Natural killer cell treated with Interleukin-12 subunit alpha and Interleukin-12 subunit beta and Interleukin-15 and Interleukin-18, amount 100 ng/mL, for 72 hours (primary cell): Measurements from ENCODE around the gene GUCA2A. TPM values are rescaled to one million over a fixed set of nuclear protein-coding genes. Genes with fewer than 3 reads are reported as not detected.
A peak's percentile ranks its signal among the peaks of the same experiment; 100 is the strongest.

Experiments used
- ATAC-seq, 2 donors: fragments of 150-1000 bp; cut with Tn5 transposase in 1 of 2; sonication (Bioruptor Pico), chemical (Tn5 transposase) in 1 of 2; 2 replicates each; pipeline ENCODE4 v1.10.0; 2021
- DNase-seq: peaks from one replicate; pipeline ENCODE4 v3.0.0; 2022; ENCODE audit warnings: low spot score
- H3K27ac Mint-ChIP-seq, 2 donors: 1 replicate in 1 of 2; 2 replicates in 1 of 2; pipeline ENCODE4 v1.8.0; 2022; ENCODE audit warnings: mixed read lengths in 2 of 2, mild to moderate bottlenecking in 1 of 2, moderate library complexity in 1 of 2
- H3K27me3 Mint-ChIP-seq, 2 donors: 1 replicate in 1 of 2; 2 replicates in 1 of 2; pipeline ENCODE4 v1.8.0; 2022; ENCODE audit warnings: mixed read lengths in 2 of 2
- H3K36me3 Mint-ChIP-seq: one replicate; pipeline ENCODE4 v1.8.0; 2022; ENCODE audit warnings: mixed read lengths
- H3K4me1 Mint-ChIP-seq, 2 donors: 1 replicate in 1 of 2; 2 replicates in 1 of 2; pipeline ENCODE4 v1.8.0; 2022; ENCODE audit warnings: low read depth in 2 of 2, mixed read lengths in 2 of 2, mild to moderate bottlenecking in 1 of 2
- H3K4me3 Mint-ChIP-seq: one replicate; pipeline ENCODE4 v1.8.0; 2022; ENCODE audit warnings: mixed read lengths
- H3K9me3 Mint-ChIP-seq: 2 replicates; pipeline ENCODE4 v1.8.0; 2022; ENCODE audit warnings: mixed read lengths
- total RNA-seq, 2 donors: library from RNA; stranded (reverse); gene quantifications; one replicate each; pipeline ENCODE4 v1.2.3, GENCODE V29; 2022

The GUCA2A gene
- total RNA-seq, 2 donors from 2014 or later = not detected

- Mint-ChIP-seq H3K27ac (no peak overlapping the region), H3K36me3 (peaks cover 21% of the 10 kb centered on the region), H3K4me3 (no peak overlapping the region), H3K4me1 (peaks cover 4 to 6% of the 10 kb centered on the region in 2 donors), H3K27me3 (no peaks in the 10 kb centered on the region), H3K9me3 (no peaks in the 10 kb centered on the region)
- ATAC-seq (no peak), DNase-seq (no peak)
Observed at GRCh38 chr1:42184616-42185015, 20.1 kb upstream of the GUCA2A start.

- DNase-seq (no peak), ATAC-seq (no peak)
- Mint-ChIP-seq H3K4me3 (no peak overlapping the region), H3K27me3 (no peaks in the 10 kb centered on the region), H3K36me3 (peaks cover 21% of the 10 kb centered on the region), H3K9me3 (no peaks in the 10 kb centered on the region), H3K4me1 (peaks cover 4 to 6% of the 10 kb centered on the region in 2 donors), H3K27ac (no peak overlapping the region)
Observed at GRCh38 chr1:42183957-42184268, 19.4 kb upstream of the GUCA2A start.

GRCh38 chr1:42183210-42183956 is 18.8 kb upstream of the GUCA2A start:
- H3K9me3 Mint-ChIP-seq = no peaks in the 10 kb centered on the region
- DNase-seq (no peak), ATAC-seq (no peak)
- H3K36me3 Mint-ChIP-seq = peaks cover 21% of the 10 kb centered on the region
- no peak overlapping the region for H3K27ac Mint-ChIP-seq
- no peak overlapping the region for H3K4me3 Mint-ChIP-seq
- peaks cover 4 to 6% of the 10 kb centered on the region in 2 donors for H3K4me1 Mint-ChIP-seq
- H3K27me3 Mint-ChIP-seq = no peaks in the 10 kb centered on the region

GRCh38 chr1:42181687-42182086 is 17.1 kb upstream of the GUCA2A start:
- ATAC-seq = no peak
- H3K27ac Mint-ChIP-seq = no peak overlapping the region
- H3K27me3 Mint-ChIP-seq = no peaks in the 10 kb centered on the region

GRCh38 chr1:42179900-42180329 is 15.4 kb upstream of the GUCA2A start:
- H3K27me3 Mint-ChIP-seq = no peaks in the 10 kb centered on the region
- no peaks in the 10 kb centered on the region for H3K36me3 Mint-ChIP-seq
- H3K9me3 Mint-ChIP-seq = no peaks in the 10 kb centered on the region
- ATAC-seq = no peak
- H3K4me1 Mint-ChIP-seq = peaks cover 0 to 9% of the 10 kb centered on the region in 2 donors
- peak overlapping the region in 1 of 2 donors; percentile 49 for H3K27ac Mint-ChIP-seq
- no peak for DNase-seq
- H3K4me3 Mint-ChIP-seq = no peak overlapping the region

More at GRCh38 chr1:42181687-42182086, 17.1 kb upstream of the GUCA2A start:
- no peak overlapping the region for H3K4me3 Mint-ChIP-seq
- peaks cover 11% of the 10 kb centered on the region for H3K36me3 Mint-ChIP-seq
- no peaks in the 10 kb centered on the region for H3K9me3 Mint-ChIP-seq
- no peak for DNase-seq
- peaks cover 6 to 9% of the 10 kb centered on the region in 2 donors for H3K4me1 Mint-ChIP-seq

GRCh38 chr1:42179275-42179674 is 14.7 kb upstream of the GUCA2A start:
- H3K27me3 Mint-ChIP-seq = no peaks in the 10 kb centered on the region
- H3K27ac Mint-ChIP-seq = no peak overlapping the region
- DNase-seq (no peak), ATAC-seq (no peak)
- H3K4me3 Mint-ChIP-seq = no peak overlapping the region
- no peaks in the 10 kb centered on the region for H3K36me3 Mint-ChIP-seq
- H3K9me3 Mint-ChIP-seq = no peaks in the 10 kb centered on the region
- peaks cover 0 to 7% of the 10 kb centered on the region in 2 donors for H3K4me1 Mint-ChIP-seq

- H3K4me1 Mint-ChIP-seq = peaks cover 0 to 10% of the 10 kb centered on the region in 2 donors
- H3K4me3 Mint-ChIP-seq = no peak overlapping the region
- no peak overlapping the region for H3K27ac Mint-ChIP-seq
- no peaks in the 10 kb centered on the region for H3K27me3 Mint-ChIP-seq
- DNase-seq = no peak
- H3K9me3 Mint-ChIP-seq = no peaks in the 10 kb centered on the region
- no peaks in the 10 kb centered on the region for H3K36me3 Mint-ChIP-seq
- ATAC-seq = no peak
Observed at GRCh38 chr1:42178249-42178648, 13.7 kb upstream of the GUCA2A start.

- H3K4me1 Mint-ChIP-seq = peaks cover 0 to 10% of the 10 kb centered on the region in 2 donors
- no peak overlapping the region for H3K4me3 Mint-ChIP-seq
- DNase-seq (no peak), ATAC-seq (no peak)
- no peak overlapping the region for H3K27ac Mint-ChIP-seq
- H3K27me3 Mint-ChIP-seq = no peaks in the 10 kb centered on the region
- H3K36me3 Mint-ChIP-seq = no peaks in the 10 kb centered on the region
- H3K9me3 Mint-ChIP-seq = no peaks in the 10 kb centered on the region
Observed at GRCh38 chr1:42177541-42177981, 13.0 kb upstream of the GUCA2A start.

- no peaks in the 10 kb centered on the region for H3K27me3 Mint-ChIP-seq
- H3K4me1 Mint-ChIP-seq = peaks cover 0 to 13% of the 10 kb centered on the region in 2 donors
- no peaks in the 10 kb centered on the region for H3K36me3 Mint-ChIP-seq
- no peak for ATAC-seq
- H3K27ac Mint-ChIP-seq = no peak overlapping the region
- H3K9me3 Mint-ChIP-seq = no peaks in the 10 kb centered on the region
- H3K4me3 Mint-ChIP-seq = no peak overlapping the region
- DNase-seq = no peak
Observed at GRCh38 chr1:42176902-42177519, 12.5 kb upstream of the GUCA2A start.

GRCh38 chr1:42175314-42176054 is 10.9 kb upstream of the GUCA2A start:
- no peak for DNase-seq
- peaks cover 0 to 19% of the 10 kb centered on the region in 2 donors for H3K4me1 Mint-ChIP-seq

GRCh38 chr1:42173961-42174735 is 9.6 kb upstream of the GUCA2A start:
- Mint-ChIP-seq H3K4me1 (peaks cover 0 to 19% of the 10 kb centered on the region in 2 donors), H3K27me3 (no peaks in the 10 kb centered on the region), H3K27ac (no peak overlapping the region), H3K9me3 (no peaks in the 10 kb centered on the region), H3K4me3 (no peak overlapping the region), H3K36me3 (no peaks in the 10 kb centered on the region)
- ATAC-seq = no peak
- no peak for DNase-seq

More at GRCh38 chr1:42175314-42176054, 10.9 kb upstream of the GUCA2A start:
- Mint-ChIP-seq H3K27me3 (no peaks in the 10 kb centered on the region), H3K9me3 (no peaks in the 10 kb centered on the region), H3K36me3 (no peaks in the 10 kb centered on the region), H3K4me3 (no peak overlapping the region), H3K27ac (no peak overlapping the region)
- ATAC-seq = no peak

- Mint-ChIP-seq H3K27me3 (no peaks in the 10 kb centered on the region), H3K4me1 (peaks cover 0 to 19% of the 10 kb centered on the region in 2 donors)
Observed at GRCh38 chr1:42173155-42173933, 8.8 kb upstream of the GUCA2A start.

More at GRCh38 chr1:42173155-42173933, 8.8 kb upstream of the GUCA2A start:
- Mint-ChIP-seq H3K27ac (no peak overlapping the region), H3K4me3 (no peak overlapping the region), H3K36me3 (no peaks in the 10 kb centered on the region), H3K9me3 (no peaks in the 10 kb centered on the region)
- peak; percentile 62 to 71 for ATAC-seq
- DNase-seq = peak; percentile 84
